ENCODE measurements around the gene ACTR10.

The ACTR10 gene

DNA sequence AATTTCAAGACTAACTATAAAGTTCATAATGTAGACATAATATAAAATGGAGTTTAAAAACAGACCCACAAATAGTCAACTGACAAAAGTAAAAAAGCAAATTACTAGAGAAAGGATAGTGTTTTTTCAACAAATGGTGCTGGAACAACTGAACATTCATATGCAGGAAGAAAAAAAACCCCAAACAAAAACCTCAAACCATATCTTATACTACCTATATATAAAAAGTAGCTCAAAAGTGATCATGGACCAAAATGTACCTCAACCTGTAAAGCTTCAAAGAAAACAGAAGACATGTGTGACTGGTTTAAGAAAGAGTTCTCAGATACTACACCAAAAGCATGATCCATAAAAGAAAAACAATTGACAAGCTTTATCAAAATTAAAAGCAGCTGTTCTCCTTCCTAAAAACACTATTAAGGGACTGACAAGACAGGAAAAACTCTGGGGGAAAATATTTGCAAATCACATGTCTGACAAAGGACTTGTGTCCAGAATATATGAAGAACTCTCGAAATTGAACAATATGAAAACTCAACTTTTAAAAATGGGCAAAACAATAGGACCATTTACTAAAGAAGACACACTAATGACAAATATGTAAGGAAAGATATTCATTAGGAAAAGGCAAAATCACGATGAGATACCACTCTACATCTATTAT, 75.7 kb downstream of the ACTR10 start:
- Histone ChIP-seq H3K4me2 (ENCODE audit: insufficient read depth, low read length, poor library complexity, severe bottlenecking) (no peak overlapping the region), H3K27me3 (ENCODE audit: control insufficient read depth in 3 of 3, insufficient read depth in 3 of 3, low read depth in 1 of 3, low read length in 3 of 3) (no peaks in the 10 kb centered on the region), H3K4me1 (ENCODE audit: control insufficient read depth in 2 of 2, insufficient read depth in 1 of 2, low read depth in 1 of 2, low read length in 2 of 2) (no peaks in the 10 kb centered on the region), H3K14ac (ENCODE audit: low read length) (no peak overlapping the region), H2BK5ac (ENCODE audit: low read length) (no peak overlapping the region), H2AFZ (ENCODE audit: low read length) (no peak overlapping the region), H2BK15ac (ENCODE audit: low read length) (no peak overlapping the region), H3K23ac (ENCODE audit: low read depth, low read length, poor library complexity) (no peak overlapping the region), H3K36me3 (replicated peaks in 1 of 2; ENCODE audit: control insufficient read depth in 2 of 2, insufficient read depth in 2 of 2, low read length in 2 of 2) (peaks cover 5 to 99% of the 10 kb centered on the region in 2 donors), H2BK12ac (ENCODE audit: low read length) (no peak overlapping the region), H3K4ac (ENCODE audit: low read length) (no peak overlapping the region), H4K91ac (ENCODE audit: low read depth, low read length, poor library complexity) (no peak overlapping the region), H3K79me1 (ENCODE audit: low read depth, low read length) (no peaks in the 10 kb centered on the region), H3K18ac (ENCODE audit: low read length) (no peak overlapping the region), H2BK120ac (ENCODE audit: low read depth, low read length) (no peak overlapping the region), H3K4me3 (ENCODE audit: low read length in 2 of 2) (no peak overlapping the region), H2AK5ac (ENCODE audit: low read depth, low read length) (no peak overlapping the region), H4K8ac (ENCODE audit: low read depth, low read length) (no peak overlapping the region), H3K9ac (ENCODE audit: low read depth, low read length, poor library complexity) (no peak overlapping the region), H3K27ac (replicated peaks; ENCODE audit: low read length) (no peak overlapping the region), H3K9me3 (replicated peaks in 1 of 2; ENCODE audit: control insufficient read depth in 2 of 2, insufficient read depth in 1 of 2, low read depth in 1 of 2, low read length in 2 of 2) (no peaks in the 10 kb centered on the region)
- no CpG with 5 or more reads among the region's 2 CpGs for WGBS, 2 donors (ENCODE audit: extremely low coverage in 2 of 2, insufficient read length in 2 of 2, insufficient replicate concordance in 1 of 2)
- DNase-seq (ENCODE audit: low spot score), result no peak

- H3K14ac ChIP-seq (ENCODE audit: low read length), result no peak overlapping the region
- no peak overlapping the region for H2BK15ac ChIP-seq (ENCODE audit: low read length)
- no peak overlapping the region for H4K8ac ChIP-seq (ENCODE audit: low read depth, low read length)
- no peak overlapping the region for H3K27ac ChIP-seq (replicated peaks; ENCODE audit: low read length)
- H3K23ac ChIP-seq (ENCODE audit: low read depth, low read length, poor library complexity), result no peak overlapping the region
- no peak overlapping the region for H3K18ac ChIP-seq (ENCODE audit: low read length)
- H3K4me1 ChIP-seq (ENCODE audit: control insufficient read depth in 2 of 2, insufficient read depth in 1 of 2, low read depth in 1 of 2, low read length in 2 of 2), result no peaks in the 10 kb centered on the region
- no peak overlapping the region for H2AK5ac ChIP-seq (ENCODE audit: low read depth, low read length)
- H2BK12ac ChIP-seq (ENCODE audit: low read length), result no peak overlapping the region
- no peak overlapping the region for H4K91ac ChIP-seq (ENCODE audit: low read depth, low read length, poor library complexity)
- H2AFZ ChIP-seq (ENCODE audit: low read length), result no peak overlapping the region
- peaks cover 6 to 99% of the 10 kb centered on the region in 2 donors for H3K36me3 ChIP-seq (replicated peaks in 1 of 2; ENCODE audit: control insufficient read depth in 2 of 2, insufficient read depth in 2 of 2, low read length in 2 of 2)
- no CpG with 5 or more reads among the region's 1 CpG for WGBS, 2 donors (ENCODE audit: extremely low coverage in 2 of 2, insufficient read length in 2 of 2, insufficient replicate concordance in 1 of 2)
- H3K9ac ChIP-seq (ENCODE audit: low read depth, low read length, poor library complexity), result no peak overlapping the region
- no peaks in the 10 kb centered on the region for H3K27me3 ChIP-seq (ENCODE audit: control insufficient read depth in 3 of 3, insufficient read depth in 3 of 3, low read depth in 1 of 3, low read length in 3 of 3)
- H3K9me3 ChIP-seq (replicated peaks in 1 of 2; ENCODE audit: control insufficient read depth in 2 of 2, insufficient read depth in 1 of 2, low read depth in 1 of 2, low read length in 2 of 2), result no peaks in the 10 kb centered on the region
- no peak overlapping the region for H2BK120ac ChIP-seq (ENCODE audit: low read depth, low read length)
- no peak overlapping the region for H3K4me2 ChIP-seq (ENCODE audit: insufficient read depth, low read length, poor library complexity, severe bottlenecking)
- no peak for DNase-seq (ENCODE audit: low spot score)
- no peak overlapping the region for H3K4me3 ChIP-seq (ENCODE audit: low read length in 2 of 2)
- no peak overlapping the region for H3K4ac ChIP-seq (ENCODE audit: low read length)
- no peak overlapping the region for H2BK5ac ChIP-seq (ENCODE audit: low read length)
- H3K79me1 ChIP-seq (ENCODE audit: low read depth, low read length), result no peaks in the 10 kb centered on the region
Observed at GRCh38 chr14:58276208-58276607, 76.3 kb downstream of the ACTR10 start.

DNA sequence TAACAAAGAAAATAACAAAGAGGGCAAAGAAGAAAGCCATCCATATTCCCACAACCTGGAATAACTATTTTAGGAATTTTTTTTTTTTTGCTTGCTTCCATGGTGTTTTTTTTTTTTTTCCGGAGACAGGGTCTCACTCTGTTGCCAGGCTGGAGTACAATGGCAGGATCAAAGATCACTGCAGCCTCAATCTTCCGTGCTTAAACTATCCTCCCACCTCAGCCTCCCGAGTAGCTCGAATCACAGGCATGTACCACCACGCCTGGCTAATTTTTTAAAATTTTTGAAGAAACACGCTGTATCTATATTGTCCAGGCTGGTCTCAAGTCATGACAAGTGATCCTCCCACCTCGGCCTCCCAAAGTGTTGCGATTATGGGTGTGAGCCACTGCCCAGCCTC, 78.2 kb downstream of the ACTR10 start:
- H2BK12ac ChIP-seq (ENCODE audit: low read length), result no peak overlapping the region
- H3K14ac ChIP-seq (ENCODE audit: low read length), result no peak overlapping the region
- no peak overlapping the region for H3K27ac ChIP-seq (replicated peaks; ENCODE audit: low read length)
- H3K4ac ChIP-seq (ENCODE audit: low read length), result no peak overlapping the region
- H3K79me1 ChIP-seq (ENCODE audit: low read depth, low read length), result no peaks in the 10 kb centered on the region
- no peaks in the 10 kb centered on the region for H3K9me3 ChIP-seq (replicated peaks in 1 of 2; ENCODE audit: control insufficient read depth in 2 of 2, insufficient read depth in 1 of 2, low read depth in 1 of 2, low read length in 2 of 2)
- no peak overlapping the region for H3K18ac ChIP-seq (ENCODE audit: low read length)
- H2BK15ac ChIP-seq (ENCODE audit: low read length), result no peak overlapping the region
- H2AFZ ChIP-seq (ENCODE audit: low read length), result no peak overlapping the region
- H3K9ac ChIP-seq (ENCODE audit: low read depth, low read length, poor library complexity), result no peak overlapping the region
- no peak overlapping the region for H2BK5ac ChIP-seq (ENCODE audit: low read length)
- no peak overlapping the region for H3K4me3 ChIP-seq (ENCODE audit: low read length in 2 of 2)
- WGBS, 2 donors (ENCODE audit: extremely low coverage in 2 of 2, insufficient read length in 2 of 2, insufficient replicate concordance in 1 of 2), result no CpG with 5 or more reads among the region's 8 CpGs
- no peak overlapping the region for H3K4me2 ChIP-seq (ENCODE audit: insufficient read depth, low read length, poor library complexity, severe bottlenecking)
- H3K4me1 ChIP-seq (ENCODE audit: control insufficient read depth in 2 of 2, insufficient read depth in 1 of 2, low read depth in 1 of 2, low read length in 2 of 2), result peaks cover 0 to 5% of the 10 kb centered on the region in 2 donors
- DNase-seq (ENCODE audit: low spot score), result no peak
- H3K27me3 ChIP-seq (ENCODE audit: control insufficient read depth in 3 of 3, insufficient read depth in 3 of 3, low read depth in 1 of 3, low read length in 3 of 3), result no peaks in the 10 kb centered on the region
- no peak overlapping the region for H4K91ac ChIP-seq (ENCODE audit: low read depth, low read length, poor library complexity)
- H3K23ac ChIP-seq (ENCODE audit: low read depth, low read length, poor library complexity), result no peak overlapping the region
- H2BK120ac ChIP-seq (ENCODE audit: low read depth, low read length), result no peak overlapping the region
- peaks cover 7 to 97% of the 10 kb centered on the region in 2 donors for H3K36me3 ChIP-seq (replicated peaks in 1 of 2; ENCODE audit: control insufficient read depth in 2 of 2, insufficient read depth in 2 of 2, low read length in 2 of 2)
- no peak overlapping the region for H4K8ac ChIP-seq (ENCODE audit: low read depth, low read length)
- H2AK5ac ChIP-seq (ENCODE audit: low read depth, low read length), result no peak overlapping the region

GRCh38 chr14:58280954-58281787, 81.2 kb downstream of the ACTR10 start:
- Histone ChIP-seq H3K27me3 (ENCODE audit: control insufficient read depth in 3 of 3, insufficient read depth in 3 of 3, low read depth in 1 of 3, low read length in 3 of 3) (no peaks in the 10 kb centered on the region), H2AK5ac (ENCODE audit: low read depth, low read length) (no peak overlapping the region), H3K9ac (ENCODE audit: low read depth, low read length, poor library complexity) (no peak overlapping the region), H4K91ac (ENCODE audit: low read depth, low read length, poor library complexity) (no peak overlapping the region), H3K4me2 (ENCODE audit: insufficient read depth, low read length, poor library complexity, severe bottlenecking) (no peak overlapping the region), H3K79me1 (ENCODE audit: low read depth, low read length) (no peaks in the 10 kb centered on the region), H2BK12ac (ENCODE audit: low read length) (no peak overlapping the region), H3K4ac (ENCODE audit: low read length) (no peak overlapping the region), H3K27ac (replicated peaks; ENCODE audit: low read length) (no peak overlapping the region), H3K14ac (ENCODE audit: low read length) (no peak overlapping the region), H2AFZ (ENCODE audit: low read length) (no peak overlapping the region), H3K4me1 (ENCODE audit: control insufficient read depth in 2 of 2, insufficient read depth in 1 of 2, low read depth in 1 of 2, low read length in 2 of 2) (peaks cover 0 to 5% of the 10 kb centered on the region in 2 donors), H3K23ac (ENCODE audit: low read depth, low read length, poor library complexity) (no peak overlapping the region), H3K9me3 (replicated peaks in 1 of 2; ENCODE audit: control insufficient read depth in 2 of 2, insufficient read depth in 1 of 2, low read depth in 1 of 2, low read length in 2 of 2) (no peaks in the 10 kb centered on the region), H3K36me3 (replicated peaks in 1 of 2; ENCODE audit: control insufficient read depth in 2 of 2, insufficient read depth in 2 of 2, low read length in 2 of 2) (peaks cover 12 to 97% of the 10 kb centered on the region in 2 donors), H3K18ac (ENCODE audit: low read length) (no peak overlapping the region), H2BK5ac (ENCODE audit: low read length) (no peak overlapping the region), H4K8ac (ENCODE audit: low read depth, low read length) (no peak overlapping the region), H2BK15ac (ENCODE audit: low read length) (no peak overlapping the region), H2BK120ac (ENCODE audit: low read depth, low read length) (no peak overlapping the region), H3K4me3 (ENCODE audit: low read length in 2 of 2) (no peak overlapping the region)
- no CpG with 5 or more reads among the region's 4 CpGs for WGBS, 2 donors (ENCODE audit: extremely low coverage in 2 of 2, insufficient read length in 2 of 2, insufficient replicate concordance in 1 of 2)
- no peak for DNase-seq (ENCODE audit: low spot score)

Measured in neuronal stem cell (in vitro differentiated cells).